ENCODE measurements around the gene FOXF1.

DNA sequence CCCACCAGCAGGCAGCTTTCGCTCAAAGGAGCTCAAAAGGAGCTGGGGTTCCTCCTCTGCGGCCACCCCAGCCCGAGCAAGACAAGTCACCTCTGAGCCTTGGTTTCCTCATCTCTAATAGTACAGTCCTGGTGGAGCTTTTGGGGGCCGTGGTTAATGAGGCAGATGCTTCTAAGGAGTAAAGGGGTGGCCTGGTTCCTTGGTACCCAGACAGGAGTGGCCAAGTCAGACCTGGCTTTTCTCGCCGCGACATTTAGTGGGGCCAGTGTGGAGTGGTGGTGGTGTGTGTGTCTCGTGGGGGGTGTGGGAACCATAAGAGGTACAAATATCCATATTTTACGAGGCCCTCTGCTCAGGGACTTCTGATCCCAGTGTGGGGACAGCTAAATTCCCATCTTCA lies 6.7 kb downstream of the FOXF1 start:
- no peak for TF ChIP-seq POLR2AphosphoS5 (IDR thresholded peaks at IDR 0.05)
- TF ChIP-seq, protein P1, sequence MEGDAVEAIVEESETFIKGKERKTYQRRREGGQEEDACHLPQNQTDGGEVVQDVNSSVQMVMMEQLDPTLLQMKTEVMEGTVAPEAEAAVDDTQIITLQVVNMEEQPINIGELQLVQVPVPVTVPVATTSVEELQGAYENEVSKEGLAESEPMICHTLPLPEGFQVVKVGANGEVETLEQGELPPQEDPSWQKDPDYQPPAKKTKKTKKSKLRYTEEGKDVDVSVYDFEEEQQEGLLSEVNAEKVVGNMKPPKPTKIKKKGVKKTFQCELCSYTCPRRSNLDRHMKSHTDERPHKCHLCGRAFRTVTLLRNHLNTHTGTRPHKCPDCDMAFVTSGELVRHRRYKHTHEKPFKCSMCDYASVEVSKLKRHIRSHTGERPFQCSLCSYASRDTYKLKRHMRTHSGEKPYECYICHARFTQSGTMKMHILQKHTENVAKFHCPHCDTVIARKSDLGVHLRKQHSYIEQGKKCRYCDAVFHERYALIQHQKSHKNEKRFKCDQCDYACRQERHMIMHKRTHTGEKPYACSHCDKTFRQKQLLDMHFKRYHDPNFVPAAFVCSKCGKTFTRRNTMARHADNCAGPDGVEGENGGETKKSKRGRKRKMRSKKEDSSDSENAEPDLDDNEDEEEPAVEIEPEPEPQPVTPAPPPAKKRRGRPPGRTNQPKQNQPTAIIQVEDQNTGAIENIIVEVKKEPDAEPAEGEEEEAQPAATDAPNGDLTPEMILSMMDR (IDR thresholded peaks at IDR 0.05): no peak
- no peak for TF ChIP-seq EP300 (IDR thresholded peaks at IDR 0.05)
